ENCODE results near the gene PPP1R1B.

DNA sequence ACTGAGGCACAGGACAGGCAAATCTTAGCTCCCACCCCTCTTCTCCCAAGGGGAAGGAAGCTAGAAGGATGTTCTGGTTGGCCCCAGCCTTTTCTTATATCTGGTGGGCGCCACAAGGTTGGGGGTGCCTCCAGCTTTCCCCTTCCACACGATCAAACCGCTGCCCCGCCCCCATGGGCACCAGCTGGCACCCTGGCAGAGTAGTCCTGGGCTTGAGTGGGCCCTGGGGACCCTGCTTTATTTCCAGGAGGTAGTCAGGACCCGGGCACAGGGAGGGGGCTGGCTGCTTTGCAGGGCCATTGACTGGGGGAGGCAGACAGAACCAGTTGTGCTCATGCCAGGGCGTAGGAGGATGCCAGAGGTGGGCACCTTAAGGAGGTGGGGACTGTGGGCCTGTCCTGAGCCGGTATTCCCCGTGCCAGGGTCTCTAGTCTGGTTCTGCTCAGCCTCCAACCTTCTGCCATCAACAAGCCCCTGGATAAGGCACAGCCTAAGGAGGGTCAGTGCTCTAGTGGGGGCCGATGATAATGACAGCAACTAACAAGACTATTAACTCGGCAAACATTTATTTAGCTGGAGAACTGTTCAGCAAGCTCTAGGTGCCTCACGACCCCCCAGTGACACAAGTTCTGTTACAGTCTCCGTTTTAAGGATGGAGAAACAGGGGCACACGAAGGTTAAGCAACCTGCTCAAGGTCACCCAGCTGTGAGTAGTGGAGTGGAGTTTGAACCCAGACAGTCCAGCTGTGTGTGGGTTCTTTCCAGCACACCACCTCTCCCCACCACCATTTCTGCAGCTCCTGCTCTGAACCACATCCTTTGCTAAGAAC, 7.6 kb upstream of the PPP1R1B start:
- TF ChIP-seq, protein P1, sequence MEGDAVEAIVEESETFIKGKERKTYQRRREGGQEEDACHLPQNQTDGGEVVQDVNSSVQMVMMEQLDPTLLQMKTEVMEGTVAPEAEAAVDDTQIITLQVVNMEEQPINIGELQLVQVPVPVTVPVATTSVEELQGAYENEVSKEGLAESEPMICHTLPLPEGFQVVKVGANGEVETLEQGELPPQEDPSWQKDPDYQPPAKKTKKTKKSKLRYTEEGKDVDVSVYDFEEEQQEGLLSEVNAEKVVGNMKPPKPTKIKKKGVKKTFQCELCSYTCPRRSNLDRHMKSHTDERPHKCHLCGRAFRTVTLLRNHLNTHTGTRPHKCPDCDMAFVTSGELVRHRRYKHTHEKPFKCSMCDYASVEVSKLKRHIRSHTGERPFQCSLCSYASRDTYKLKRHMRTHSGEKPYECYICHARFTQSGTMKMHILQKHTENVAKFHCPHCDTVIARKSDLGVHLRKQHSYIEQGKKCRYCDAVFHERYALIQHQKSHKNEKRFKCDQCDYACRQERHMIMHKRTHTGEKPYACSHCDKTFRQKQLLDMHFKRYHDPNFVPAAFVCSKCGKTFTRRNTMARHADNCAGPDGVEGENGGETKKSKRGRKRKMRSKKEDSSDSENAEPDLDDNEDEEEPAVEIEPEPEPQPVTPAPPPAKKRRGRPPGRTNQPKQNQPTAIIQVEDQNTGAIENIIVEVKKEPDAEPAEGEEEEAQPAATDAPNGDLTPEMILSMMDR (conservative IDR thresholded peaks at IDR 0.05): no peak
- no peak for TF ChIP-seq EZH2 (IDR thresholded peaks at IDR 0.05; ENCODE audit: low read depth)

Data from PC-9 (cell line).